NCI-H446 treated with DMSO at 0.1 percent for 48 hours (cell line): Measurements from ENCODE around the gene GMEB1.

Experiments used
- DNase-seq: peaks from one replicate; lab custom pipeline; 2025; lab: John Stamatoyannopoulos, UW

Gene GMEB1

DNA sequence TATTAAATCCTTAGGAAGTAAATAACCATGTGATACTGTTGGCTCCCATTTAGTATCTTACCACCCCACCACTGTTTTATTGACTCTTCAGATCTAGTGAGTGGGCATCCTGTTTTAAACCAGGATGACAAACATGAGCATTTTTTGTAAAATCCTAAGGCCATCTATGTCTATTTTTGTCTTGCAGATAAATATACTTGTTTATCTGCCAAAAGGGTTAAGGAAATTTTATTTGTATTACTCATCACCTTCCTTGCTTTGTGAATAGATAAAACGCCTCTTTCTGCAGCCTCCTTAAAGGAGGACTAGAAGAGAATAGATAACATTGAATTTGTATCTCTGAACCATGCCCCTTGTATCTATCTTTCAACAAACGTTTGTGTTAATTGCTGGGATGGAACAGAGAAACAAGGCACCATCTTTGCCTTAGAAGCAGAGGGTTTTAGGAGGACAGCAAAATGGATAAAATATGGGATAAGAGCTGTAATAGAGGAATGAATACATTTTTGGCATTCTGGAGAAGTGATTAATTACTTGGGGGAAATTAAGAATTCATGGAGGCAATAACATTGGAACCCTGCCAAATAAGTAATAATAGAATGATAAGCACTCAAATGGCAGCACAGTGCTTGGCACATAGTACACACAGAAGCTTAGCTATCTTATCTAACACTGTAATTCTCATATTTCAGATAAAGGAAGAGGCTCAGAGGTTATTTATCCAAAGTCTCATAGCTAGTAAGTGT is 82.9 kb downstream of the GMEB1 start:
- no peak for DNase-seq

DNA sequence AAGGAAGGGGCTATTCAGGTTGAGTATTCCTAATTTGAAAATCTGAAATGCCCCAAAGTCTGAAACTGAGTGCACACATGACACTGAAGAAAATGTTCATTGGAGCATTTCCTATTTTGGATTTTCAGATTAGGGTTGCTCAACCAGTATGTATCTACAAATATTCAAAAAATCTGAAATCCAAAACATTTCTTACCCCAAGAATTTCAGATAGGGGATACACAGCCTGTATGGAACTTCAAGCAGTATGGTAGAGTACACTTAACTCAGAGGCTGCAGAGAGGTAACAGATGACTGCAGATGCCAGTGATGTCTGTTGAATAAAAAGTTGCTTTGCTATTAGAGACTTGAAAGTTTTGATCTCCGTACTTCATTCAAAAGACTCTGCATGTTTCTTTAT is 87.1 kb downstream of the GMEB1 start:
- DNase-seq, result no peak

DNA sequence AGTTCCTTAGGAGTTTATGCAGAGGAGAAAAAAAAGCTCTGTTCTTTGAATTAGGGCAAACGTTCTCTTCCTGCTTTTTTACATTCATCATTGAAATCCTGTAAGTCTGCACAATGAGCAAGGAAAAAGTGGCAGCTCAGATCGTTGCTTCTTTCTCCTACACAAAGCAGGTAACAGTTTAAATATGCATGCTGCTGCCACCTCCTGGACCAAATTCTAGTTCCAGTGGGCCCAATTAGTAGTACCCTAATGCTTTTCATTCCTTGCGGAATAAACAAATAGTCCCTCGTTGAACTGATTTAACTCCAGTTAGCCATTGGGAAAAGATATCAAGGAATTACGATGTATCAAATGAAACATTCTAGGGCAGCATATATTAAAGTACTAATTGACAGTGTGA is 88.3 kb downstream of the GMEB1 start:
- no peak for DNase-seq

DNA sequence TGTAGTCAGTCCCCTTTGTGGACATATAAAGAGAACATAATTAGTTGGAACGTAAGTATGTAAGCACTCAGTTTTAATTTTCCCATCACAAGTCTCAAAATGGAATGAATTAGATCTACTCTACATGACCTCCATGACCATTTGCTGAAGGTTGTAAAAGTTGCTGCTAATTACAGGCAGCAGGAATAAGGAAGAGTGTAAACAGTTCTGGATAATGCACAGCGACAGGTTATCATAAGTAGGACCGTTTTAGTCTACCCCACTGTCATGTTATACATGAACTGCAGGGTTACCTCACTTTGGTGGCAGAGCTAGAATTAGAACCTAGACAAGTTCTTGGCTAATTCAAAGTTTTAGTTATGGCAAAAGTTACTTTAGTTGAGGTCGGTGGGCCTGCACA is 89.8 kb downstream of the GMEB1 start:
- DNase-seq, result no peak

DNA sequence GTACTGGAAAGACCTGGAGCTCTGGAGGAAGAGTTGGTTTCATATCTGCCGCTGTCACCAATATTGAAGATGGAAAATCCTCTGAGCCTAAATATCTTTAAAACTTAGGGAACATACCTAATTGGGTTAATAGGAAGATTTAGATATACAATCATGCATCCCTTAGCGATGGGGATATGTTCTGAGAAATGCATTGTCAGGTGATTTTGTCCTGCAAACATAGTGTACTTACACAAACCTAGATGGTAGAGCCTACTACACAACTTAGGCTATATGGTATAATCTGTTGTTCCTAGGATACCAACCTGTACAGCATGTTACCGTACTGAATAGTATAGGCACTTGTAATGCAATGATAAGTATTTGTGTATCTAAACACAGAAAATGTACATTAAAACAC is 90.7 kb downstream of the GMEB1 start:
- no peak for DNase-seq

DNA sequence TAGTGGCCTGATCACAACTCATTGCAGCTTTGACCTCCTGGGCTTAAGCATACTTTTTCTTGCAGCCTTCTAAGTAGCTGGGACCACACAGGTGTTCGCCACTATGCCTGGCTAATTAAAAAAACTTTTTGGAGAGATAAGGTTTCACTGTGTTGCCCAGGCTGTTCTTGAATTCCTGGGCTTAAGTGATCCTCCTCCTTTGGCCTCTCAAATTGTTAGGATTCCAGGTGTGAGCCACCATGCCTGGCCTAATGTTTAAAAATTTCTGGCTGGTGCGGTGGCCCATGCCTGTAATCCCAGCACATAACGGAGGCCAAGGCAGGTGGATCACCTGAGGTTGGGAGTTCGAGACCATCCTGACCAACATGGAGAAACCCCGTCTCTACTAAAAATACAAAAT is 92.6 kb downstream of the GMEB1 start:
- no peak for DNase-seq

DNA sequence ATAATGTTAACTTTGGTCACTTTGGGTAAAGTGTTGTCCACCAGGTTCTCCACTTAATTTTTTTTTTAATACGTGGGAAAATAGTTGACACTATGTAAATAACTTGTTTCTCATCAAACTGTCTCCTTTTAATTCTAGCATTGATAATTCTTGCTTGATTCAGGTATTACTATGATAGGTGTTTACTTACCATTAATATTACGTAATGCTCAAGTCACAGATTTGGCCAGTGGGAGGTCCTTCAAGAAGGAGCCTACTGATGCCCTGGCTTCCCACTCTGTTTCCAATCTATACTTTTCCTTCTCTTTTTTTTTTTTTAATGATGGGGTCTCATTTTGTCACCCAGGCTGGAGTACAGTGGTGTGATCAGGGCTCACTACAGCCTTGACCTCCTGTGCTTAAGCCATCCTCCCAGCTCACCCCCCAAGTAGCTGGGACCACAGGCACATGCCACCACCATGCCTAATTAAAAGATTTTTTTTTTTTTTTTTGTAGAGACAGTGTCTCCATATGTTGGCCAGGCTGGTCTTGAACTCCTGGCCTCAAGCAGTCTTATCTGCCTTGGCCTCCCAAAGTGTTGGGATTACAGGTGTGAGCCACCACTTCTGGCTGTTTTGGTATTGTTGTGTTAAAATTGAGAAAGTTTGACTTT is 98.1 kb downstream of the GMEB1 start:
- DNase-seq, result no peak
